ENCODE measurements around the gene IMMP2L. TPM values are rescaled to one million over a fixed set of nuclear protein-coding genes. Genes with fewer than 3 reads are reported as not detected.

IMMP2L gene
- total and polyA plus RNA-seq, 7 donors, result 9.3 to 43.0 (median 19.2) TPM

DNA sequence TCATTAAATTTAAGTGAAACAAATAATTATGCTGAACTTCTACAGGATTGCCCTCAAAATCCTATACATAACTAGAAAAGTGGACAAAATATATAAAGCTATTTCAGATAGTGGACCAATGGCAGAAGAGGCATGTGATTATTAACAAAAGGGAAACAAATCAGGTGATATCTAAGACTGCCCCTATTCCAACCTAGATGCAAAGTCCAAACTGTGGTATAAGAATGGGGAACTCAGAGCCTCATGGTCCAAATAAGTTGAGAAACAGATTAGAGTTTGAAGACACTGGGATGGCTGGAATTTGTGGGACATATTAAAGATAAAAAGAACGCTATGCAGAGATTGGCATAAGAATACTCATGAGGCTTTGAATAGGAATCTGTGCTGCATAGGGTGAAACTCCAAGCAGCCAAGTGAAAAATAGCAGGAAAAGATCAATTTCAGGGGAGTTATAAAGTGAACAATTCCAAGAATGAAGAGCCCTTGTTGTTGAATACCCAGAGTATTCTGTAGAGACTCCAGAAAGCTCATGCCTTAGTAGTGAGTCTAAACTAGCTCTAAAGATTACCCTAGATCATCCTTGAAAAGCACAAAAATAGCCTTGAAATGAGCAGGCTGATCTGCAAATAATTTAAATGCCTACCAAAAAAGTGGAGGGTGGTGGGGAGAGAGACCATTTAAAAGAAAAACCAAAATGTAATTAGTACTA is 152.4 kb downstream of the IMMP2L start:
- H3K36me3 ChIP-seq (ENCODE audit: insufficient read depth in 1 of 2, low read depth in 1 of 2), result no peaks in the 10 kb centered on the region
- H3K9me3 ChIP-seq, result no peaks in the 10 kb centered on the region
- intact Hi-C loops (cut with DNase I), result no loop called here
- 61 to 65% (median 65%) methylated on average over 1 of the region's 1 CpG for WGBS, 3 donors
- H3K27ac ChIP-seq, result no peak overlapping the region
- no peak for ATAC-seq
- no peak overlapping the region for H3K4me3 ChIP-seq
- no peaks in the 10 kb centered on the region for H3K27me3 ChIP-seq (ENCODE audit: insufficient read depth in 3 of 3, low read length in 2 of 3)
- TF ChIP-seq, protein P1, sequence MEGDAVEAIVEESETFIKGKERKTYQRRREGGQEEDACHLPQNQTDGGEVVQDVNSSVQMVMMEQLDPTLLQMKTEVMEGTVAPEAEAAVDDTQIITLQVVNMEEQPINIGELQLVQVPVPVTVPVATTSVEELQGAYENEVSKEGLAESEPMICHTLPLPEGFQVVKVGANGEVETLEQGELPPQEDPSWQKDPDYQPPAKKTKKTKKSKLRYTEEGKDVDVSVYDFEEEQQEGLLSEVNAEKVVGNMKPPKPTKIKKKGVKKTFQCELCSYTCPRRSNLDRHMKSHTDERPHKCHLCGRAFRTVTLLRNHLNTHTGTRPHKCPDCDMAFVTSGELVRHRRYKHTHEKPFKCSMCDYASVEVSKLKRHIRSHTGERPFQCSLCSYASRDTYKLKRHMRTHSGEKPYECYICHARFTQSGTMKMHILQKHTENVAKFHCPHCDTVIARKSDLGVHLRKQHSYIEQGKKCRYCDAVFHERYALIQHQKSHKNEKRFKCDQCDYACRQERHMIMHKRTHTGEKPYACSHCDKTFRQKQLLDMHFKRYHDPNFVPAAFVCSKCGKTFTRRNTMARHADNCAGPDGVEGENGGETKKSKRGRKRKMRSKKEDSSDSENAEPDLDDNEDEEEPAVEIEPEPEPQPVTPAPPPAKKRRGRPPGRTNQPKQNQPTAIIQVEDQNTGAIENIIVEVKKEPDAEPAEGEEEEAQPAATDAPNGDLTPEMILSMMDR (IDR thresholded peaks at IDR 0.05), result no peak
- no peak for DNase-seq
- H3K4me1 ChIP-seq, result no peaks in the 10 kb centered on the region

GRCh38 chr7:111408724-111409123 is 153.6 kb downstream of the IMMP2L start:
- H3K27me3 ChIP-seq (ENCODE audit: insufficient read depth in 3 of 3, low read length in 2 of 3), result no peaks in the 10 kb centered on the region
- no peak for ATAC-seq
- no peak for DNase-seq
- TF ChIP-seq, protein P1 (IDR thresholded peaks at IDR 0.05), result no peak
- intact Hi-C loops (cut with DNase I), result no loop called here
- H3K36me3 ChIP-seq (ENCODE audit: insufficient read depth in 1 of 2, low read depth in 1 of 2), result no peaks in the 10 kb centered on the region
- no peaks in the 10 kb centered on the region for H3K4me1 ChIP-seq
- no peak overlapping the region for H3K4me3 ChIP-seq
- H3K27ac ChIP-seq, result no peak overlapping the region
- no peaks in the 10 kb centered on the region for H3K9me3 ChIP-seq

- H3K36me3 ChIP-seq (ENCODE audit: insufficient read depth in 1 of 2, low read depth in 1 of 2), result no peaks in the 10 kb centered on the region
- no peaks in the 10 kb centered on the region for H3K4me1 ChIP-seq
- H3K27me3 ChIP-seq (ENCODE audit: insufficient read depth in 3 of 3, low read length in 2 of 3), result no peaks in the 10 kb centered on the region
- 99 to 100% (median 100%) methylated on average over 1 of the region's 1 CpG for WGBS, 3 donors
- TF ChIP-seq, protein P1 (IDR thresholded peaks at IDR 0.05), result no peak
- ATAC-seq (no peak), DNase-seq (no peak)
- intact Hi-C loops (cut with DNase I), result no loop called here
- H3K4me3 ChIP-seq, result no peak overlapping the region
- H3K9me3 ChIP-seq, result no peaks in the 10 kb centered on the region
- H3K27ac ChIP-seq, result no peak overlapping the region
Observed at GRCh38 chr7:111407258-111407657, 155.0 kb downstream of the IMMP2L start.

DNA sequence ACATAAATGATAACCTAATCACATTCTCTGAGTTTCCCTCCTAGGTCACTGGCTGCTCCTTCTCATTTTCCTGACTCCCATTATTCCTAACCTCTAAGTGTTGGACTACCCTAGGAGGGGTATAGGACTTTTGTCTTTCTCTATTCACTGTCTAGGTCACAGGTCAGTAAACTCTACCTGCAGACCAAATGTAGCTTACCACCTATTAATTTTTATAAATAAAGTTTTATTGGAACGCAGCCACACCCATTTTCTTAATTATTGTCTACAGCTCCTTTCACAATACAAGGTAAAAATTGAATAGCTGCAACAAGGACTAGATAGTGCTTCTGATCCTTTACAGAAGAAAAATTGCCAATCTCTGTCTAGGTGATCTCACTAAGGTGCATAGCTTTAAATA is 156.7 kb downstream of the IMMP2L start:
- no peaks in the 10 kb centered on the region for H3K36me3 ChIP-seq (ENCODE audit: insufficient read depth in 1 of 2, low read depth in 1 of 2)
- intact Hi-C loops (cut with DNase I), result no loop called here
- no peak overlapping the region for H3K4me3 ChIP-seq
- TF ChIP-seq, protein P1 (IDR thresholded peaks at IDR 0.05), result no peak
- ATAC-seq (no peak), DNase-seq (no peak)
- H3K9me3 ChIP-seq, result no peaks in the 10 kb centered on the region
- H3K4me1 ChIP-seq, result no peaks in the 10 kb centered on the region
- WGBS, 3 donors, result 97 to 100% (median 99%) methylated on average over 1 of the region's 1 CpG
- no peaks in the 10 kb centered on the region for H3K27me3 ChIP-seq (ENCODE audit: insufficient read depth in 3 of 3, low read length in 2 of 3)
- H3K27ac ChIP-seq, result no peak overlapping the region

DNA sequence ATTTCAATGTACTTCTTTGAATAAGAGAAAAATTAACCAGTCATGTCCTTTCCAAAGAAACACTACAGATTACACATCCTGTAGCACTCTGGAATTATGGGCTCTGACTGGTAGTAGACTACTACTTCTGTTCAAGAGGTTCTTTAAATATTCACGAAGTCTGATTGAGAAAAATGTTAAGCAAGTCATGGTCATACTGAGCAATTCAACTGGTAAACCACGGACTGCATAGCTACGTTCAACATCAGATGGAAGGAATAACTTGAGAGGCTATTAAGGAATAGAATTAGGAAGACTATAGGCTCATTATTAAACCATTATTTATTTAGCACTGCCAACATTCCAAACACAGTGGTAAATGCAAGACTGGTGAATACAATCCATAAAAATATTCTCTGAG is 160.8 kb downstream of the IMMP2L start:
- no peaks in the 10 kb centered on the region for H3K27me3 ChIP-seq (ENCODE audit: insufficient read depth in 3 of 3, low read length in 2 of 3)
- ATAC-seq, result no peak
- no peaks in the 10 kb centered on the region for H3K4me1 ChIP-seq

More for the DNA sequence above, 160.8 kb downstream of the IMMP2L start:
- DNase-seq, result no peak
- H3K27ac ChIP-seq, result no peak overlapping the region
- H3K9me3 ChIP-seq, result no peaks in the 10 kb centered on the region
- no peaks in the 10 kb centered on the region for H3K36me3 ChIP-seq (ENCODE audit: insufficient read depth in 1 of 2, low read depth in 1 of 2)
- no peak overlapping the region for H3K4me3 ChIP-seq
- TF ChIP-seq, protein P1 (IDR thresholded peaks at IDR 0.05), result no peak
- intact Hi-C loops (cut with DNase I), result no loop called here
- WGBS, 3 donors, result 81 to 84% (median 82%) methylated on average over 3 of the region's 3 CpGs

Measured in psoas muscle (tissue), 8 donors.